Prostate gland (tissue), 2 donors: ENCODE results near the gene GPRC5B. TPM values are rescaled to one million over a fixed set of nuclear protein-coding genes. Genes with fewer than 3 reads are reported as not detected.

Experiments used
- DNase-seq: peaks from one replicate; pipeline ENCODE4 v3.0.0-alpha.2; 2019; ENCODE audit warnings: low spot score
- H3K27ac ChIP-seq, 2 donors: fragments of 200-600 bp; sonication (generic); 2 replicates each; pipeline ENCODE4 v1.5.1; 2017 to 2019
- H3K27me3 ChIP-seq: fragments of 200-600 bp; sonication (generic); replicated peaks from 2 replicates; pipeline ENCODE4 v1.5.1; 2019; ENCODE audit not compliant: insufficient read depth
- H3K36me3 ChIP-seq, 2 donors: fragments of 200-600 bp; sonication (generic); 1 replicate in 1 of 2; 2 replicates in 1 of 2; pipeline versions ENCODE4 v1.5.1 to v1.8.1; 2017 to 2019
- H3K4me1 ChIP-seq: fragments of 200-600 bp; sonication (generic); replicated peaks from 2 replicates; pipeline ENCODE4 v1.5.1; 2019
- H3K4me3 ChIP-seq, 2 donors: fragments of 200-600 bp; sonication (generic); 2 replicates each; pipeline ENCODE4 v1.5.1; 2017 to 2019
- H3K9me3 ChIP-seq: fragments of 200-600 bp; sonication (generic); 2 replicates; pipeline ENCODE4 v1.5.1; 2017
- POLR2A ChIP-seq: fragments of 450-650 bp; IDR thresholded peaks from one replicate; pipeline ENCODE4 v1.6.1; 2016; ENCODE audit warnings: antibody characterized with exemption, mild to moderate bottlenecking
- POLR2AphosphoS5 ChIP-seq: sonication (generic); formaldehyde crosslinking; IDR thresholded peaks from one replicate; pipeline ENCODE4 v1.6.1; 2017; ENCODE audit warnings: antibody characterized with exemption
- WGBS: methylation state at CpG from one replicate; pipeline ENCODE4 v1.1.5; 2018; 5-methylcytosine and 5-hydroxymethylcytosine counted together
- intact Hi-C: fragments of 100-400 bp; cut with DNase I; formaldehyde crosslinking; loops from one replicate; pipeline ENCODE4 v1.14.2; 2022
- total RNA-seq, 2 donors: library from RNA; depleted of rRNA; stranded (reverse); fragments of >200 nt; gene quantifications; one replicate each; pipeline ENCODE4 v1.1.0, GENCODE V29; 2016
- TF ChIP-seq, protein P1 (sequence below), 4 experiments: fragments of 200-600 bp in 2 of 4; fragments of 450-650 bp in 2 of 4; sonication (generic) in 2 of 4; IDR thresholded peaks; 1 replicate in 3 of 4; 2 replicates in 1 of 4; pipeline ENCODE4 v1.5.1; 2016 to 2019; ENCODE audit warnings: antibody characterized with exemption in 4 of 4, mild to moderate bottlenecking in 2 of 4, moderate library complexity in 2 of 4

Gene GPRC5B
- total RNA-seq, 2 donors from 2014 or later = 19.4 to 256 TPM

DNA sequence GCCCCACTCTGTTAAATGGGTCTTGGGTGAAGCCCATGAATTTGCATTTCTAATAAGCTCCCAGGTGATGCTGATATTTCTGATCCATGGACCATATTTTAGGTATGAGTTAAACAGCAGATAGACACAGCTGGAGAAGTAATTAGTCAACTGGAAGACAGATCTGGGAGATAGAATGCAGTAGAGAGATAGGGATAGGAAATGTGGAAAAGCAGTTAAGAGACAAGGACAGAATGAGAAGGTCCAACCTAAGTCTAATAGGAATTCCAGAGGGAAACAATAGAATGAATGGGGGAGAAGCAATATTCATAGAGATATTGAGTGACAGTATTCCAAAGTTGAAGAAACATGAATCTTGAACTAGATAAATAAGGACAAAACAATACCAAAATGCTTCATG, 71.7 kb downstream of the GPRC5B start:
- no peaks in the 10 kb centered on the region for H3K4me1 ChIP-seq
- intact Hi-C loops = no loop called here
- TF ChIP-seq, protein P1, sequence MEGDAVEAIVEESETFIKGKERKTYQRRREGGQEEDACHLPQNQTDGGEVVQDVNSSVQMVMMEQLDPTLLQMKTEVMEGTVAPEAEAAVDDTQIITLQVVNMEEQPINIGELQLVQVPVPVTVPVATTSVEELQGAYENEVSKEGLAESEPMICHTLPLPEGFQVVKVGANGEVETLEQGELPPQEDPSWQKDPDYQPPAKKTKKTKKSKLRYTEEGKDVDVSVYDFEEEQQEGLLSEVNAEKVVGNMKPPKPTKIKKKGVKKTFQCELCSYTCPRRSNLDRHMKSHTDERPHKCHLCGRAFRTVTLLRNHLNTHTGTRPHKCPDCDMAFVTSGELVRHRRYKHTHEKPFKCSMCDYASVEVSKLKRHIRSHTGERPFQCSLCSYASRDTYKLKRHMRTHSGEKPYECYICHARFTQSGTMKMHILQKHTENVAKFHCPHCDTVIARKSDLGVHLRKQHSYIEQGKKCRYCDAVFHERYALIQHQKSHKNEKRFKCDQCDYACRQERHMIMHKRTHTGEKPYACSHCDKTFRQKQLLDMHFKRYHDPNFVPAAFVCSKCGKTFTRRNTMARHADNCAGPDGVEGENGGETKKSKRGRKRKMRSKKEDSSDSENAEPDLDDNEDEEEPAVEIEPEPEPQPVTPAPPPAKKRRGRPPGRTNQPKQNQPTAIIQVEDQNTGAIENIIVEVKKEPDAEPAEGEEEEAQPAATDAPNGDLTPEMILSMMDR (IDR thresholded peaks at IDR 0.05) = no peak
- no peak for TF ChIP-seq POLR2AphosphoS5
- TF ChIP-seq POLR2A = no peak
- no peak for DNase-seq
- no peak overlapping the region for H3K27ac ChIP-seq
- H3K9me3 ChIP-seq = no peaks in the 10 kb centered on the region
- no peaks in the 10 kb centered on the region for H3K27me3 ChIP-seq
- H3K4me3 ChIP-seq = no peak overlapping the region
- no peaks in the 10 kb centered on the region for H3K36me3 ChIP-seq

DNA sequence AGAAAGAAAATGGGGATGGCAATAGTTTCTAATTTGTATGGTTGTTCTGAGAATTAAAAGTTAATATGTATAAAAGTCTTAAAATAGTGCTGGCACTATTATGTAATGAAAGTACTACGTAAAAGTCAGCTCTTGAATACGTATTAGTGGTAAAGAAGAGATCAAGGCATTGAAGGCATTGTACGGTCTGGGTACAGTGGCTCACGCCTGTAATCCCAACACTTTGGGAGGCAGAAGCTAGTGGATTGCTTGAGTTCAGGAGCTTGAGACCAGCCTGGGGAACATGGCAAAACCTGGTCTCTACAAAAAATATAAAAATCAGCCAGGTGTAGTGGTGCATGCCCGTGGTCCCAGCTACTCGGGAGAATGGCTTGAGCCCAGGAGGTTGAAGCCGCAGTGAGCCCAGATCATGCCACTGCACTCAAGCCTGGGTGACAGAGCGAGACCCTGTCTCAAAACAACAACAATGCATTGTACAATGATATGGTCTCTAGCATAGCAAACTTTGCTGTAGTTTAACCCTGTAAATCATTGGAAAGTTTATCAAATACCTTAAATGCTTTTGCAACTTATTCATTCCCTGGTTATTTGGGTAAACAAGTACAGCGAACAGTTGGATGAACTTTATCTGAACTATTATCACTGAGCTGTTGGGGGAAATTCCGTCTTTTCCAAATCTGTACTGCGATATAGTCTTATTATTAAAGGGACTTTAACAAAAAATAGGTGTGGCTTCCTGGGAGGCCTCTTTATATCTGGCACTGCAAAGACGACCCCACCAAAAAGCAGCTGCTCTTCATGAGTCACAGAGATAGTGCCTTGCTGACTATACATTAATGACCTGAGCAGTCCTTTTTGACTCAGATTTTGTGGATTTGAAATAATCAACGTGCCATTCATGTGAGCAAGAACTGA, 73.6 kb downstream of the GPRC5B start:
- no peak overlapping the region for H3K27ac ChIP-seq
- intact Hi-C loops = no loop called here
- 63% methylated on average over 13 of the region's 13 CpGs for WGBS
- no peaks in the 10 kb centered on the region for H3K27me3 ChIP-seq
- H3K4me3 ChIP-seq = no peak overlapping the region
- H3K9me3 ChIP-seq = no peaks in the 10 kb centered on the region
- H3K36me3 ChIP-seq = no peaks in the 10 kb centered on the region
- DNase-seq = no peak
- TF ChIP-seq POLR2A = no peak
- no peak for TF ChIP-seq POLR2AphosphoS5
- TF ChIP-seq, protein P1 (IDR thresholded peaks at IDR 0.05) = no peak
- no peaks in the 10 kb centered on the region for H3K4me1 ChIP-seq

DNA sequence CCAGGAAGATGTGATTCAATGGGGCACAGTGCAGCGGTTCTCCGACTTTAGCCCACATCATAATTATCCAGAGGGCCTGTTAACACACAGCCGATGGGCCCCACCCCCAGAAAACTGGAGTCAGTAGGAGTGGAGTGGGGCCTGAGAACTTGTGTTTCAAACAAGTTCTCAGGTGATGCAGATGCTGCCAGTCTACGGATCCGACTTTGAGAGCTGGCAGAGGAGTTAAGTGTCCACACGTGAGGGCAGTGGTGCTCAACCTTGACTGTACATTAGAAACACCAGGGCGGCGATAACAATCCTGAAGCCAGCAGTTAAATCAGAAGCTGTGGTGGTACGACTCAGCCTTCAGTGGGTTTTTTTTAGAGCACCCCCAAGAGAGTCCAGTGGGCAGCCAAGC, 75.0 kb downstream of the GPRC5B start:
- H3K4me3 ChIP-seq = no peak overlapping the region
- no peaks in the 10 kb centered on the region for H3K4me1 ChIP-seq
- 97% methylated on average over 9 of the region's 9 CpGs for WGBS
- intact Hi-C loops = no loop called here
- no peaks in the 10 kb centered on the region for H3K27me3 ChIP-seq
- H3K27ac ChIP-seq = no peak overlapping the region
- H3K36me3 ChIP-seq = no peaks in the 10 kb centered on the region
- no peak for DNase-seq
- H3K9me3 ChIP-seq = no peaks in the 10 kb centered on the region
- TF ChIP-seq, protein P1 (IDR thresholded peaks at IDR 0.05) = no peak
- no peak for TF ChIP-seq POLR2A

DNA sequence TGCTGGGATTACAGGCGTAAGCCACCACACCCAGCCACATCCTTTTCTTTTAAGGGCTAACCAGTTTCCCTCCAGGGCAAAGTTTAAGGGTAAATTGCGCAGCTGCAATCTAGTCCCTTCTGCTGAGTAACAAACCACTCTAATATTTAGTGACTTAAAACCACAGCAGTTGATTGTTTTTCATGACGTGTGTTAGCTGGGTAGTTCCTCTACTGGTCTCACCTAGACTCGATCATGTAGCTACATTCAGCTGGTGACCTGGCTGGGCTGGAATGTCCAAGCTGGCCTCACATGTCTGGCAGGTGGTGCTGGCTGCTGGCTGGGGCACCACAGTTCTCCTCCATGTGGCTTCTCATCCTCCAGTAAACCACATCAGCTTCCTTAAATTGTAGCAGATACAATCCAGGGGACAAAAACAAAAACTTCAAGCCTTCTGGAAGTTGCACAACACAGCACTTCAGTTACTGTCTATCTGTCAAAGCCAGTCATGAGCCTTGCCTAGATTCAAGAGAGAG, 75.5 kb downstream of the GPRC5B start:
- H3K9me3 ChIP-seq = no peaks in the 10 kb centered on the region
- H3K27ac ChIP-seq = no peak overlapping the region
- H3K4me3 ChIP-seq = no peak overlapping the region
- H3K4me1 ChIP-seq = no peaks in the 10 kb centered on the region
- H3K36me3 ChIP-seq = no peaks in the 10 kb centered on the region
- intact Hi-C loops = no loop called here
- WGBS = 82% methylated on average over 4 of the region's 4 CpGs
- no peak for DNase-seq
- H3K27me3 ChIP-seq = no peaks in the 10 kb centered on the region
- TF ChIP-seq POLR2AphosphoS5 = no peak
- no peak for TF ChIP-seq POLR2A
- TF ChIP-seq, protein P1 (IDR thresholded peaks at IDR 0.05) = no peak
